KBM-7 (cell line): ENCODE results near the gene PCDHGA3.
"Not testable (repeated sequence)": the region's sequence is repeated elsewhere in the genome, so short reads cannot be mapped to it uniquely, and the experiment has no call there.

Experiments
- DNase-seq: peaks from one replicate; pipeline ENCODE4 v3.0.0-alpha.2; 2015
- in situ Hi-C: fragments of 300-500 bp; cut with MboI; formaldehyde crosslinking; loops from 2 replicates; pipeline ENCODE4 v1.14.3; 2020; ENCODE audit warnings: low sequenced_read_pairs, low pct_unique_long_range_greater_than_20kb, mixed read lengths

The PCDHGA3 gene

DNA sequence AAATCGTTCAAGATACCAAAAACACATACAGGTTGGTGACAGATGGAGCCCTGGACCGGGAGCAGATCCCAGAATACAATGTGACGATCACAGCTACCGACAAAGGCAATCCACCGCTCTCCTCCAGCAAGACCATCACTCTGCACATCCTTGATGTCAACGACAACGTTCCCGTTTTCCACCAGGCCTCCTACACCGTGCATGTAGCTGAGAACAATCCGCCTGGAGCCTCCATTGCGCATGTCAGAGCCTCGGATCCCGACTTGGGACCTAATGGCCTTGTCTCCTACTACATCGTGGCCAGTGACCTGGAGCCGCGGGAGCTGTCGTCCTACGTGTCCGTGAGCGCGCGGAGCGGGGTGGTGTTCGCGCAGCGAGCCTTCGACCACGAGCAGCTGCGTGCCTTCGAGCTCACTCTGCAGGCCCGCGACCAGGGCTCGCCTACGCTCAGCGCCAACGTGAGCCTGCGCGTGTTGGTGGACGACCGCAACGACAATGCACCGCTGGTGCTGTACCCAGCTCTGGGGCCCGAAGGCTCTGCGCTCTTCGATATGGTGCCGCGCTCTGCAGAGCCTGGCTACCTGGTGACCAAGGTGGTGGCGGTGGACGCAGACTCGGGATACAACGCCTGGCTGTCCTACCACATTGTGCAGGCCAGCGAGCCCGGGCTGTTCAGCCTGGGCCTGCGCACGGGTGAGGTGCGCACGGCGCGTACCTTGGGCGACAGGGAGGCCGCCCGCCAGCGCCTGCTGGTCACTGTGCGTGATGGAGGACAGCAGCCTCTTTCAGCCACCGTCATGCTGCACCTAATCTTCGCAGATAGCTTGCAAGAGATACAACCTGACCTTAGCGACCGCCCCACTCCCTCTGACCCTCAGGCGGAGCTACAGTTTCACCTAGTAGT lies 28.2 kb downstream of the PCDHGA3 start:
- no peak for DNase-seq
- in situ Hi-C loops, result loop anchor here (25.0 kb wide), 1 partner anchor 190 kb away; no protein-coding TSS in a partner anchor

DNA sequence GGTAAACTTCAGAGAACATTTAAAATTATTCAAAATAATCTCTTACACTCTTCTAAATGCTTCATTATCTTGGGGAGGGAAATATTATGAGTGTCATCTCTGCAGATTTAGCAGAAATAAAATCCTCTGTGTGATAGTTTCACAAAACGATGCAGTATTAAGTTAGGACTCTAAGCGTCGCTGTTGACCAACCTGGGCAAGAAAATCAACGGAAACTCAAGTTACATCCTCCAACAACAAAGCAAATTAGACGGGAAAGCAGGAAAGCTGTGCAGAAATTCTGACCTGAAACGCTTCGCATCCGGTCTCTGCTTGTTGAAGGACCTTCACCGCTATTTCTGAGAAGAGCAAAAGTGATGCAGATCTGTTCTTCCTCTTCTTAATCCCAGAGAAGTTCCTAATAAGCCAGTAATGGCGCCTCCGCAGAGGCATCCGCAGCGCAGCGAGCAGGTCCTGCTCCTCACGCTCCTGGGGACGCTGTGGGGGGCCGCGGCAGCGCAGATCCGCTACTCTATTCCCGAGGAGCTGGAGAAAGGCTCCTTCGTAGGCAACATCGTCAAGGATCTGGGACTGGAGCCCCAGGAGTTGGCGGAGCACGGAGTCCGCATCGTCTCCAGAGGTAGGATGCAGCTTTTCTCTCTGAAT lies 30.2 kb downstream of the PCDHGA3 start, which contains the start of gene PCDHGA6:
Gene PCDHGA6 (plus strand): TSS at position 219 of the 645 bp plus-strand sequence. CDS start 193 bp downstream, at position 412.
- in situ Hi-C loops, result loop anchor here (25.0 kb wide), 1 partner anchor 189 kb away; no protein-coding TSS in a partner anchor
- no peak for DNase-seq

DNA sequence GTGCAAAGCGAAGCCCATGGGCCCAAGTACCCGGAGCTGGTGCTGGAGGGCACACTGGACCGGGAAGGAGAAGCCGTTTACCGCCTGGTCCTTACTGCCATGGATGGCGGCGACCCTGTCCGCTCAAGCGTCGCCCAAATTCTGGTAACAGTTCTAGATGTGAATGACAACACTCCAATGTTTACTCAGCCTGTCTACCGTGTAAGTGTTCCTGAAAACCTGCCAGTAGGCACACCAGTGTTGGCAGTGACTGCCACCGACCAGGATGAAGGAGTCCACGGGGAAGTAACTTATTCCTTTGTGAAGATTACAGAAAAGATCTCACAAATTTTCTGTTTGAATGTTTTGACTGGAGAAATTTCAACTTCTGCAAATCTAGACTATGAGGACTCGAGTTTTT lies 31.0 kb downstream of the PCDHGA3 start:
- DNase-seq, result no peak
- in situ Hi-C loops, result loop anchor here (25.0 kb wide), 1 partner anchor 188 kb away; no protein-coding TSS in a partner anchor

DNA sequence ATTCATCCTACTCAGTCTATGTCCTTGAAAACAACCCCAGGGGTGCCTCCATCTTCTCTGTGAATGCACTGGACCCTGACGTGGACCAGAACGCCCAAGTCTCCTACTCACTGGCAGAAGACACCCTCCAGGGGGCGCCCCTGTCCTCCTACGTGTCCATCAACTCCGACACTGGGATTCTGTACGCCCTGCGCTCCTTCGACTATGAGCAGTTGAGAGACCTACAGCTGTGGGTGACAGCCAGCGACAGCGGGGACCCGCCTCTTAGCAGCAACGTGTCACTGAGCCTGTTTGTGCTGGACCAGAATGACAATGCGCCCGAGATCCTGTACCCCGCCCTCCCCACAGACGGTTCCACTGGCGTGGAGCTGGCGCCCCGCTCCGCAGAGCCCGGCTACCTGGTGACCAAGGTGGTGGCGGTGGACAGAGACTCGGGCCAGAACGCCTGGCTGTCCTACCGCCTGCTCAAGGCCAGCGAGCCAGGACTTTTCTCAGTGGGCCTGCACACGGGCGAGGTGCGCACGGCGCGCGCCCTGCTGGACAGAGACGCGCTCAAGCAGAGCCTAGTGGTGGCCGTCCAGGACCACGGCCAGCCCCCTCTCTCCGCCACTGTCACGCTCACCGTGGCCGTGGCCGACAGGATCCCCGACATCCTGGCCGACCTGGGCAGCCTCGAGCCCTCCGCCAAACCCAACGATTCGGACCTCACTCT lies 32.0 kb downstream of the PCDHGA3 start:
- in situ Hi-C loops, DNase-seq: not testable (repeated sequence)

DNA sequence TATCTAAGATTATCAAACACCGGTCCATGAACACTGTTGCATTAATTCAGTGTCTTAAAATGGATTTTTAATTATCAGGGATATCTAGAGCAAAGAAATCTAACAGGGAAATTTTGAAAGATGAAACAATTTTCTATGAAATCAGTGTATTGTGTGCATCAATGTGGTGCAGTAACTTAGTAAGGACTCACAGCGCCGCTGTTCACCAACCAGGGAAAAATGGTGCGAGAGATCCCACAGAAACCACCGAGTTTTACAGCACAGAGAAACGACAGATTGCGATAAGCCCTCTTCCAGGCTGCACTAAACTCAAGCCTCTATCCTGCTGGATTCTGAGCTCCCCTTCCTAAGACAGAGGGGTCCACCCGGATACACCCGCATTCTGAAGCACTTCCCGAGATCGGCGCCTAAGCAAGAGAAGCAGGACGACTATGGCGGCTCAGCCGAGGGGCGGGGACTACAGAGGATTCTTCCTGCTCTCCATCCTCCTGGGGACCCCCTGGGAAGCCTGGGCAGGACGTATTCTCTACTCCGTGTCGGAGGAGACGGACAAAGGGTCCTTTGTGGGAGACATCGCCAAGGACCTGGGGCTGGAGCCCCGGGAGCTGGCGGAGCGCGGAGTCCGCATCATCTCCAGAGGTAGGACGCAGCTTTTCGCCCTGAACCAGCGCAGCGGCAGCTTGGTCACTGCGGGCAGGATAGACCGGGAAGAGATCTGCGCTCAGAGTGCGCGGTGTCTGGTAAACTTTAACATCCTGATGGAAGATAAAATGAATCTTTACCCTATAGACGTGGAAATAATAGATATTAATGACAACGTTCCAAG lies 39.1 kb downstream of the PCDHGA3 start, which contains the start of gene PCDHGA7:
Gene PCDHGA7 (plus strand): TSS at position 274 of the 826 bp plus-strand sequence. CDS start 158 bp downstream, at position 432.
- in situ Hi-C loops, result no loop called here
- DNase-seq, result no peak

DNA sequence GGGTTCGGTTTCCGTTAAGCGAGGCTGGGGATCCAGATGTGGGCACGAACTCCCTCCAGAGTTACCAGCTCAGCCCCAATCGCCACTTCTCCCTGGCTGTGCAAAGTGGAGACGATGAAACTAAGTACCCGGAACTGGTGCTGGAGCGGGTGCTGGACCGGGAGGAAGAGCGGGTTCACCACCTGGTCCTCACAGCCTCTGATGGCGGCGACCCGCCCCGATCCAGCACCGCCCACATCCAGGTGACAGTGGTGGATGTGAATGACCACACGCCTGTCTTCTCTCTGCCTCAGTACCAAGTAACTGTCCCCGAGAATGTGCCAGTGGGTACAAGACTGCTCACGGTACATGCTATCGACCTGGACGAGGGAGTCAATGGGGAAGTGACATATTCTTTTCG lies 39.7 kb downstream of the PCDHGA3 start:
- DNase-seq, result no peak
- in situ Hi-C loops, result no loop called here

DNA sequence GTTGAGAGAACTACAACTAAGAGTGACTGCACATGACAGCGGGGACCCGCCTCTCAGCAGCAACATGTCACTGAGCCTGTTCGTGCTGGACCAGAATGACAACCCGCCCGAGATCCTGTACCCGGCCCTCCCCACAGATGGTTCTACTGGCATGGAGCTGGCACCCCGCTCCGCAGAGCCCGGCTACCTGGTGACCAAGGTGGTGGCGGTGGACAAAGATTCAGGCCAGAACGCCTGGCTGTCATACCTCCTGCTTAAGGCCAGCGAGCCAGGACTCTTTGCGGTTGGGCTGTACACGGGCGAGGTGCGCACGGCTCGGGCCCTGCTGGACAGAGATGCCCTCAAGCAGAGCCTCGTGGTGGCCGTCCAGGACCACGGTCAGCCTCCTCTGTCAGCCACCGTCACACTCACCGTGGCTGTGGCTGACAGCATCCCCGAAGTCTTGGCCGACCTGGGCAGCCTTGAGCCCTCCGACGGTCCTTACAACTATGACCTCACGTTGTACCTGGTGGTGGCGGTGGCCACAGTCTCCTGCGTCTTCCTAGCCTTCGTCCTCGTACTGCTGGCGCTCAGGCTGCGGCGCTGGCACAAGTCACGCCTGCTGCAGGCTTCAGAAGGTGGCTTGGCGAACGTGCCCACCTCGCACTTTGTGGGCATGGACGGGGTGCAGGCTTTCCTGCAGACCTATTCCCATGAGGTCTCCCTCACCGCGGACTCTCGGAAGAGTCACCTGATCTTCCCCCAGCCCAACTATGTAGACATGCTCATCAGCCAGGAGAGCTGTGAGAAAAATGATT lies 41.0 kb downstream of the PCDHGA3 start:
- no peak for DNase-seq
- in situ Hi-C loops, result no loop called here

DNA sequence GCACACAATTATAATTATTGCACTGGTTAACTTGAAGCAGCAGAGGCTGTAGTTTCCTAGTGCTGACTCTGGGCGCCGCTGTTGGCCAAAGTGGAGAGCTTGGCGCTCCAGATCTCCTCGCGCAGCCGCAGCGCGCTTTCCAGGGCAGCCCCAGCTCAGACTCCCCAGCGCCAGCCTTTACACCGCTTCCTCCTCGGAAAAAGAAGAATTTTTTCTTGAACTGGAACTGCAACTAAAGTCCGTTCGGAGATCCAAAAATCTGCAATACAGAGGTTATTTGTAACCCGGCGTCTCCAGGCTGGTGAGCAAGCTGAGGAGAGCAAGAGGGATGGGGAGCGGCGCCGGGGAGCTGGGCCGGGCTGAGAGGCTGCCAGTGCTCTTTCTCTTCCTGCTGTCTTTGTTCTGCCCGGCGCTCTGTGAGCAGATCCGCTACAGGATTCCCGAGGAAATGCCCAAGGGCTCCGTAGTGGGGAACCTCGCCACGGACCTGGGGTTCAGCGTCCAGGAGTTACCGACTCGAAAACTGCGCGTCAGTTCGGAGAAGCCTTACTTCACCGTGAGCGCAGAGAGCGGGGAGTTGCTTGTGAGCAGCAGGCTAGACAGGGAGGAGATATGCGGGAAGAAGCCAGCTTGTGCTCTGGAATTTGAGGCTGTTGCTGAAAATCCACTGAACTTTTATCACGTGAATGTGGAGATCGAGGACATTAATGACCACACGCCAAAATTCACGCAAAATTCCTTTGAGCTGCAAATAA lies 44.1 kb downstream of the PCDHGA3 start, which contains the start of gene PCDHGB4:
Gene PCDHGB4 (plus strand): TSS at position 142 of the 755 bp plus-strand sequence. CDS start 187 bp downstream, at position 329.
- not testable (repeated sequence) for DNase-seq

DNA sequence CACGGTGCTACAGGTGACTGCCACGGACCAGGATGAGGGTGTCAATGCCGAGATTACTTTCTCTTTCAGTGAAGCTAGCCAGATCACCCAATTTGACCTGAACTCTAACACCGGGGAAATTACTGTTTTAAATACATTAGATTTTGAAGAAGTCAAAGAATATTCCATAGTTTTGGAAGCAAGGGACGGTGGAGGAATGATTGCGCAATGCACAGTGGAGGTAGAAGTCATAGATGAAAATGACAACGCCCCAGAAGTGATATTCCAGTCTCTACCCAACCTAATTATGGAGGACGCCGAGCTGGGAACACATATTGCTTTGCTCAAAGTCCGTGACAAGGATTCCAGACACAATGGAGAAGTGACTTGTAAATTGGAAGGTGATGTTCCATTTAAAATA lies 45.0 kb downstream of the PCDHGA3 start:
- DNase-seq, result no peak
- in situ Hi-C loops, result no loop called here

More for the DNA sequence above, 44.1 kb downstream of the PCDHGA3 start, which contains the start of gene PCDHGB4:
- in situ Hi-C loops, result not testable (repeated sequence)

DNA sequence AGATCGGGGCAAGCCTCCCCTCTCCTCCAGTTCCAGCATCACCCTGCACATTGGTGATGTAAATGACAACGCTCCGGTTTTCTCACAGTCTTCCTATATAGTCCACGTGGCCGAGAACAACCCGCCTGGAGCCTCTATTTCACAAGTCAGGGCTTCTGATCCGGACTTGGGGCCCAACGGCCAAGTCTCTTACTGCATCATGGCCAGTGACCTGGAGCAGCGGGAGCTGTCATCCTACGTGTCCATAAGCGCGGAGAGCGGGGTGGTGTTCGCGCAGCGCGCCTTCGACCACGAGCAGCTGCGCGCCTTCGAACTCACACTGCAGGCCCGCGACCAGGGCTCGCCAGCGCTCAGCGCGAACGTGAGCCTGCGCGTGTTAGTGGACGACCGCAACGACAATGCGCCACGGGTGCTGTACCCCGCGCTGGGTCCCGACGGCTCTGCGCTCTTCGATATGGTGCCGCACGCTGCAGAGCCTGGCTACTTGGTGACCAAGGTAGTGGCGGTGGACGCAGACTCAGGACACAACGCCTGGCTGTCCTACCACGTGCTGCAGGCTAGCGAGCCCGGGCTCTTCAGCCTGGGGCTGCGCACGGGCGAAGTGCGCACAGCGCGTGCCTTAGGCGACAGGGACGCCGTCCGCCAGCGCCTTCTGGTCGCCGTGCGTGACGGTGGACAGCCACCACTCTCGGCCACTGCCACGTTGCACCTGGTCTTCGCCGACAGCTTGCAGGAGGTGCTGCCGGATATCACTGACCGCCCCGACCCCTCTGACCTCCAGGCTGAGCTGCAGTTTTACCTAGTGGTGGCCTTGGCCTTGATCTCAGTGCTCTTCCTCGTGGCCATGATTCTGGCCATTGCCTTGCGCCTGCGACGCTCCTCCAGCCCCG lies 45.8 kb downstream of the PCDHGA3 start:
- no peak for DNase-seq
- in situ Hi-C loops, result no loop called here

DNA sequence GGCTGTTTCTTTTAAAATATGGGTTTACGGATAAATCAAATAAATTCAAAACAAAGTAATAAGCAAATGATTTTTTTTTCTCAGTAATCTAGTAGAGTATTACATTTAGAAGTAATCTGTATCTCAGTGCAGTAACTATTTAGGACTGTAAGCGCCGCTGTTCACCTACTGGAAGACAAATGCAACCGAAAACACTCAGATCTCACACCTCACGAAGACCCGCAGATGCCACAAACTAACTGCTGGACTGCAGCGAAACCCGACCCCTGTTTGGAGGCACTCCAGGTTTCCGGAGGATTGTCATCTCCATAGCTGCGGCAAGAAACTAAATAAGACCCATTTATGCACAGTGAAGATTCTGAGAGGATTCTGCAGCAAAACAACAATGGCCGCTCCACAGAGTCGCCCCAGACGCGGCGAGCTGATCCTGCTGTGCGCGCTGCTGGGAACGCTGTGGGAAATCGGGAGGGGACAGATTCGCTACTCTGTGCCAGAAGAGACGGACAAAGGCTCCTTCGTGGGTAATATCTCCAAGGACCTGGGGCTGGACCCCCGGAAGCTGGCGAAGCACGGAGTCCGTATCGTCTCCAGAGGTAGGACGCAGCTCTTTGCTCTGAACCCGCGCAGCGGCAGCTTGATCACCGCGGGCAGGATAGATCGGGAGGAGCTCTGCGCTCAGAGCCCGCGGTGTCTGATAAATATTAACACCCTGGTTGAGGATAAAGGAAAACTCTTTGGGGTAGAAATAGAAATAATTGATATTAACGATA lies 49.0 kb downstream of the PCDHGA3 start, which contains the start of gene PCDHGA8:
Gene PCDHGA8 (plus strand): TSS at position 205 of the 770 bp plus-strand sequence. CDS start 181 bp downstream, at position 386.
- no peak for DNase-seq
- in situ Hi-C loops, result no loop called here

DNA sequence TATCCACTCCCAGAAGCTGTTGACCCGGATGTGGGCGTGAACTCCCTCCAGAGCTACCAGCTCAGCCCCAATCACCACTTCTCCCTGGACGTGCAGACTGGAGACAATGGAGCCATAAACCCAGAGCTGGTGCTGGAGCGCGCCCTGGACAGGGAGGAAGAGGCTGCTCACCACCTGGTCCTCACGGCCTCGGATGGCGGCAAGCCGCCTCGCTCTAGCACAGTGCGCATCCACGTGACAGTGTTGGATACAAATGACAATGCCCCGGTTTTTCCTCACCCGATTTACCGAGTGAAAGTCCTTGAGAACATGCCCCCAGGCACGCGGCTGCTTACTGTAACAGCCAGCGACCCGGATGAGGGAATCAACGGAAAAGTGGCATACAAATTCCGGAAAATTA lies 49.6 kb downstream of the PCDHGA3 start:
- in situ Hi-C loops, result no loop called here
- no peak for DNase-seq

DNA sequence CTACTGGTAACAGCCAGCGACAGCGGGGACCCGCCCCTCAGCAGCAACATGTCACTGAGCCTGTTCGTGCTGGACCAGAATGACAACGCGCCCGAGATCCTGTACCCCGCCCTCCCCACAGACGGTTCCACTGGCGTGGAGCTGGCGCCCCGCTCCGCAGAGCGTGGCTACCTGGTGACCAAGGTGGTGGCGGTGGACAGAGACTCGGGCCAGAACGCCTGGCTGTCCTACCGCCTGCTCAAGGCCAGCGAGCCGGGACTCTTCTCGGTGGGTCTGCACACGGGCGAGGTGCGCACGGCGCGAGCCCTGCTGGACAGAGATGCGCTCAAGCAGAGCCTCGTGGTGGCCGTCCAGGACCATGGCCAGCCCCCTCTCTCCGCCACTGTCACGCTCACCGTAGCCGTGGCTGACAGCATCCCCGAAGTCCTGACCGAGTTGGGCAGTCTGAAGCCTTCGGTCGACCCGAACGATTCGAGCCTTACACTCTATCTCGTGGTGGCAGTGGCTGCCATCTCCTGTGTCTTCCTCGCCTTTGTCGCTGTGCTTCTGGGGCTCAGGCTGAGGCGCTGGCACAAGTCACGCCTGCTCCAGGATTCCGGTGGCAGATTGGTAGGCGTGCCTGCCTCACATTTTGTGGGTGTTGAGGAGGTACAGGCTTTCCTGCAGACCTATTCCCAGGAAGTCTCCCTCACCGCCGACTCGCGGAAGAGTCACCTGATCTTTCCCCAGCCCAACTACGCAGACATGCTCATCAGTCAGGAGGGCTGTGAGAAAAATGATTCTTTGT lies 51.0 kb downstream of the PCDHGA3 start:
- in situ Hi-C loops, DNase-seq: not testable (repeated sequence)
